22Rv1 (cell line): ENCODE data around the gene DGKB.

Source experiments
- H3K27ac ChIP-seq: fragments of 450-650 bp; 2 replicates; pipeline ENCODE4 v1.5.1; 2017
- ZFX ChIP-seq: fragments of 450-650 bp; IDR thresholded peaks from 2 replicates; pipeline ENCODE4 v1.6.1; 2017; ENCODE audit warnings: antibody characterized with exemption, borderline replicate concordance
- TF ChIP-seq, protein P1 (sequence below): fragments of 450-650 bp; IDR thresholded peaks from 2 replicates; pipeline ENCODE4 v1.5.1; 2017; ENCODE audit warnings: mild to moderate bottlenecking

The DGKB gene

DNA sequence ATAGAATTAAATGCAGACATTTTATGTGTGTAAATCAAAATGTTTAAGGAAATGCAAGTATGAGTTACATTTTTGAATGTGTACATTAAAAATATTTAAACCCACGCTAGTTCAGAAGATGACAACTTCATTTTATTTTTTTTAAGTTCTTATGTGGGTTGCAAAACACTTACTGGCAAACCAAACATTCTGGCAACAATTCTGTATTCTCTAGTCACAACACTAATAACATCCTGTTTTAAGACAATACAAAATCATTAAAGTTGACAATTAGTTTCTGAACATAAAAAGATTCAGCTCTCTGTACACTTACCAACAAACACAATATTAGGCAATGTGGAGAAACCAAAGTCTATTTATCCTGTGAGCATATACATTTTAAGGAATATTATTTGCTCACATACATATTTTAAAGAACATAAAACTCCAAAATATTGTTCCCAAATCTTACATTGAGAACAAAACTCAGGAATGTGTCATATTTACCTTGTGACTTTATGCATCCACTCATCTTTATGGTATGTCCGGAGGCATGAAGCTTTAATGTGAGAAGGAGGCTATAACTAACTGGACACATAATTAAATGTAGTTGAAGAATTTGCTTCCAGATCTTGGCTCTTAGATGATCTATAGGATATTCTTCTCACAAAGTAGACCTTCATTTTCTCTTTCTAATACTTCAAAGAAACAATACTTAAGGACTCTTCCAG is 134.7 kb downstream of the DGKB start:
- no peak for TF ChIP-seq ZFX
- TF ChIP-seq, protein P1, sequence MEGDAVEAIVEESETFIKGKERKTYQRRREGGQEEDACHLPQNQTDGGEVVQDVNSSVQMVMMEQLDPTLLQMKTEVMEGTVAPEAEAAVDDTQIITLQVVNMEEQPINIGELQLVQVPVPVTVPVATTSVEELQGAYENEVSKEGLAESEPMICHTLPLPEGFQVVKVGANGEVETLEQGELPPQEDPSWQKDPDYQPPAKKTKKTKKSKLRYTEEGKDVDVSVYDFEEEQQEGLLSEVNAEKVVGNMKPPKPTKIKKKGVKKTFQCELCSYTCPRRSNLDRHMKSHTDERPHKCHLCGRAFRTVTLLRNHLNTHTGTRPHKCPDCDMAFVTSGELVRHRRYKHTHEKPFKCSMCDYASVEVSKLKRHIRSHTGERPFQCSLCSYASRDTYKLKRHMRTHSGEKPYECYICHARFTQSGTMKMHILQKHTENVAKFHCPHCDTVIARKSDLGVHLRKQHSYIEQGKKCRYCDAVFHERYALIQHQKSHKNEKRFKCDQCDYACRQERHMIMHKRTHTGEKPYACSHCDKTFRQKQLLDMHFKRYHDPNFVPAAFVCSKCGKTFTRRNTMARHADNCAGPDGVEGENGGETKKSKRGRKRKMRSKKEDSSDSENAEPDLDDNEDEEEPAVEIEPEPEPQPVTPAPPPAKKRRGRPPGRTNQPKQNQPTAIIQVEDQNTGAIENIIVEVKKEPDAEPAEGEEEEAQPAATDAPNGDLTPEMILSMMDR: no peak
- H3K27ac ChIP-seq: no peak overlapping the region

DNA sequence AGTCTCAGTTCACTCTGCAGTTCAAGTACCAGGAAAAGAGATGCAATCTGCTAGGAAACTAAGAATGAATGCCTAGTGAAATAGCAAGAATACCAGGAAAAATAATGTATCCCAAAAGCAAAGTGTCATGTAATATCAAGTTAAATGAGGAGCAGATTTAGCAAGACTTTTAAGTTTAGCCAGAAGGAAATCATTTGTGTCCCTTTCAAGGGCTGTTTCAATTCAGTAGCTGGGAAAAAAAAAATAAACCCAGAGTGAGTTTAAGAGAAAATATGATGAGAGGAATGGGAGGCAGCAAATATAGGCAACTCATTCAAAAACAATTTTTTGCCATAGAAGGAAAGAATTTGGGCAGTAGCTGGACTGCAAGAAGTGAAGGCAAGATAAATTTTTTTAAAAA is 135.8 kb downstream of the DGKB start:
- TF ChIP-seq, protein P1: no peak
- no peak for TF ChIP-seq ZFX
- H3K27ac ChIP-seq: no peak overlapping the region

DNA sequence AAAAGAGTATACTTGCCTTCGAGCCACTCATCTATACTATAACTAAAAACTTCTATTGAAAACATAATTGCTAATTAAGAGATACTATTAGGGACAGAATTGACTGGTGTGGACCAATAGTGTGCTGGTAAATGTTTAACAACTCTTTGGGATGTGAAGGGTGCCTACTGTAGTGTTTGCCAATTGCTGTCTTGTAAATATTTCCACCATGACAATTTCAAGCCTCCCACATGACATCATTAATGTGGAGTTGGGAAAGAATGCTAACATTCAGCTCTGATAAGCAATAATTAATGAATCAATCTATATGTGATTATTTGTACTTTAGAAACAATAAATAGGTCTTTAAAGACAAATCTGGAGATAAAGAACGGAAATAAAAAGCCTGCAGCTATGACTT is 136.8 kb downstream of the DGKB start:
- no peak overlapping the region for H3K27ac ChIP-seq
- no peak for TF ChIP-seq ZFX
- TF ChIP-seq, protein P1: no peak

DNA sequence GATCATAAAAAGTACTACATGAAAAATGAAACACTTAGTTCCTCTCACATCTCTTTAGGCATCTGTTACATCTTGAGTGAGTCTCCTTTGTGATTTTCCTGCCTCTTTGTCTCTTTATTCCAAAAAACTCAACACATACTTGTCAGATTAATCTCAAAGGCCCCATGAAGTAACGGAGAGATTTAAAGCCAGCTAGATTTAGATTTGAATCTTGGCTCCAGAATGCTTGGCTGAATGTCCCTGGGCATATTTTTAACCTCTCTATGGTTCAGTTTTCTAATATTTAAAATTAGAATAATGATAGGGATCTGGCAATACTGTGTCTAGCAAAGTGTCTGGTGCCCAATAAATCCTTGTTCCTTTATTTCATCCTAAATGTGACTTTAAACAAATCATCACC is 140.0 kb downstream of the DGKB start:
- H3K27ac ChIP-seq: no peak overlapping the region
- TF ChIP-seq, protein P1: no peak
- no peak for TF ChIP-seq ZFX

DNA sequence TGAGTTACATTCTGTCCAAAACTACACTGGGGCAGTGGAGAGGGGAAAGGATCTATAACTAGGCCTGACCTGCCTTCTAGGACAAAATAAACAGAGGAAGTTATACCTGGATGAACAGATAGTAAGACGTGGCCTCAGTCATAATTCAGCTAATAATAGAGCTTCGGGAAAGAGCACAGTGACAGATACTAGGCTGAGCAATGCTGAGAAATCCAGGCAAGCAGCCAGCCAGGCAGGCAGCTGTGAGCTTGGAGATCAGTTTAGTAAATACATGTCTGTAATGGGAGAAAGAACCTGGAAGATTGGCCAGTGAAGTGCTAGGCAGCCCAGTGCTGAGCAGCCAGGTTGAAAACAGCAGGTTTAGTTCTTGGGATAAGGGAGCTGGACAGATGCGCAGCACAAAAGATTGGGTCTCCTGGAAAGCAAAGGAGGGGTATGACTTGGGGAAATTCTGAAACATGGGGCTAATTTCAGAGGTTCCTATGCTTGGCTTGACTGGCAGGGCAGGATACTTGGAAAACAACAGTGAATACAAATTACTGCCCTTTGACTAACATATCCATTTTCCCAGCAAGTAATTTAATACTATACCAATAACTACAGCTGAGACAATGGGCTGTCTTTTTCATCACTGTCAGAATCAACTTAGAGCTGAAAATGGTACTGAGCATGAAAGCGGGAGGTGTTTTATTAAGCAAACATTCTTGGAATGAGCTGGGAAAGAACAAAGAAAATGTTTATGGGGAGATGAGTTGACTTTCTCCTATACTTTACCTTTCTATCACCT is 140.8 kb downstream of the DGKB start:
- no peak overlapping the region for H3K27ac ChIP-seq
- no peak for TF ChIP-seq ZFX
- TF ChIP-seq, protein P1: no peak

DNA sequence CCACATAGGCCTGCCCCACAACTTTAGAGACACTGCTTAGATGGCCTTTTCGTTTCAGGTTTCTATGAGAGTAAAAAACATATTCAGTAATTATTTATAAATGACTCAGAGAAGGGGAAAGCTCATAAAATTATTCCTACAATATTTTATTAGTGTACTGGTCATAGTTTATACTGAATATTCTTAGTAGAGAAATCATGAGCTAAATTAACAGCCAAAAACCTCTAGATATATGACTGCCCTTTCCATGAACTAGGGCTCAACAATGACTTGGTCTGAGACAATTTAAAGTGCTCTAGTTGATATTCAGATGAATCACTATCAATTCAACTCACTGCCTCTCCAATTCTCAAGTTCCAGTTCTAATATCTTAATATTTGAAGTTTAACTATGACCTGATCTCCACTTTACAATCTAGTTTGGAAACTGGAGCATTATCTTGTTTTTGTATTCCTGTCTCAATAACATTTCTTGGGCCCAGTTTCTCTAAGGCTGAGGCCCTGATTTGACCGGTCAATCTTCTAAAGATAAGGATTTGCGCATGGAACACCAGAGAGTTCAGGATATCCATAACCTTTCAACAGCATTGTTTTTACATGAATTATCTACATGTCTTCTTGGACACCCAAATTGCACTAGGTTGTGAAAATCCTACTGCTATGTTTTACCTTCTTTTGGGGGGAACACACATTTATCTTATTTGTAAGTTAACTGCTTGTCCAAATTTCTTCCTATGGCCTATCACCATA is 141.6 kb downstream of the DGKB start:
- no peak overlapping the region for H3K27ac ChIP-seq
- no peak for TF ChIP-seq ZFX
- TF ChIP-seq, protein P1: no peak

DNA sequence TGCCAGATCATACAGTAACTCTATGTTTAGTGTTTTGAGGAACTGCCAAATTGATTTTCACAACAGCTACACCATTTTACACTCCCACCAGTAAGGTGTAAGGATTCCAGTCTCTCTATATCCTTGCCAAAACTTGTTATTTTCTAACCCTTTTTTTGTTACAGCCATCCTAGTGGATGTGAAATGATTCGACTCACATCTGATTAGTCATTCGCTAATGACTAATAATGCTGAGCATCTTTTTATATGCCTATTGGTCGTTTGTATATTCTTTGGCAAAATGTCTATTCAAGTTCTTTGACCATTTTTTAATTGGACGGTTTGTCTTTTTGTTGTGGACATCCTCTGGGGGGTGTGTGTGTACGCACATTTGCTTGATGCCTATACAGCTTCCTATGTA is 142.8 kb downstream of the DGKB start:
- H3K27ac ChIP-seq: no peak overlapping the region
- TF ChIP-seq, protein P1: no peak
- no peak for TF ChIP-seq ZFX
